GM23248 (cell line): ENCODE results near the gene FBXO40.

Source experiments
- EZH2 ChIP-seq: fragments of 200-600 bp; sonication (generic); IDR thresholded peaks from 2 replicates; pipeline ENCODE4 v1.6.1; 2018; ENCODE audit warnings: antibody characterized with exemption, mild to moderate bottlenecking; ENCODE audit not compliant: insufficient read depth, poor library complexity, severe bottlenecking
- EZH2phosphoT487 ChIP-seq: fragments of 200-600 bp; sonication (generic); IDR thresholded peaks from 2 replicates; pipeline ENCODE4 v1.6.1; 2018; ENCODE audit warnings: antibody characterized with exemption, moderate library complexity, mild to moderate bottlenecking, low read depth; ENCODE audit not compliant: insufficient read depth

- no peak for TF ChIP-seq EZH2
- no peak for TF ChIP-seq EZH2phosphoT487
Observed at GRCh38 chr3:121670676-121671075, 77.5 kb downstream of the FBXO40 start.
